Measurements from ENCODE around the gene GPR160.
"Not testable (repeated sequence)": the region's sequence is repeated elsewhere in the genome, so short reads cannot be mapped to it uniquely, and the experiment has no call there.

GPR160 gene

DNA sequence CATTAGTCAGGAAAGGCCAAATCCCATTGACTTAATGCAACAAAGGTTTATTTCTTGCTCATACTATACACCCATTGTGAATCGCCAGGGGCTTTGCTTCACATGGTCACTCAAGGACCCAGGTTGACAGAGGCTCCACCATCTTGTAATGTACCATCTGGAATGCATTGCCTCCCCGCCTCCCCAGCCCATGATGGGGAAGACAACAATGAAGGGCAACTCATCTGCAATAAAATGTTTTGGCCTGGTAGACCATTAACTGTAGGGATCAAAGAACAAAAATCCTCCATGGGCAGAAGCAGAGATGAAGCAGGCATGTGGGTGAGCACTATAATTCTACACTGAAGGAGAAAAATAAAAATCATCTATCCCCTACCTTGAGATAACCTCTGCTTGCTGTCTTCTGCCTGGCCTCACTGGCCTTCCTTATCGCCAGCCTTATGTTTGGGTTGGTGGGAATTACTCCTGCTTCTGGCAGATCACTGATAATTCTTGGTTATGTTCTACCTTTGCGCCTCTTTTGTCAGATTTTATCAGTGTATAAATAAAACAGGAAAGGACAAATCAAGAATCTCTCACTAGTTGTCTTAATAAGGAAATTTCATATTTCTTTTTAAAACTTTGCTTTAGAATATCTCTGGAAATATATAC lies 37.8 kb downstream of the GPR160 start:
- FAIRE-seq, result no peak

DNA sequence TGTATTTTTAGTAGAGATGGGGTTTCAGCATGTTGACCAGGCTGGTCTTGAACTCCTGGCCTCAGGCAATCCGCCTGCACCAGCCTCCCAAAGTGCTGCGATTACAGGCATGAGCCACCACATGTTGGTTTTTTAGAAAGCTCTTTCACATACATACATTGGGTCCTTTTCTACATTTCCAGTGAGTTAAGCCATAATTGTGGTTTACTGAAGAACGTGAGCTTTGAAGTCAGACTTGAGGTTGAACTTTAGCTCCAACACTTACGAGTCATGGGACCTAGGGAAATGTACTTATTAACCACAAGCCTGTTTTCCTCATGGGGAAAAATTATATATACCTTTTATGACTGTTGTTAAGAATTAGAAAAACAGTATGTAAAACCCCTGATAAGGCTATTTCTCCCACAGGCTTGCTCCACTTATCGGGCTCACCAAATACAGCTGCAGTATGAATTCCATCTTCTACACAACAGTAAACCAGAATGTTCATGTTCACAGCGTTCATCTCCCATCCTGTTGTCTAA lies 39.0 kb downstream of the GPR160 start:
- FAIRE-seq, result no peak

DNA sequence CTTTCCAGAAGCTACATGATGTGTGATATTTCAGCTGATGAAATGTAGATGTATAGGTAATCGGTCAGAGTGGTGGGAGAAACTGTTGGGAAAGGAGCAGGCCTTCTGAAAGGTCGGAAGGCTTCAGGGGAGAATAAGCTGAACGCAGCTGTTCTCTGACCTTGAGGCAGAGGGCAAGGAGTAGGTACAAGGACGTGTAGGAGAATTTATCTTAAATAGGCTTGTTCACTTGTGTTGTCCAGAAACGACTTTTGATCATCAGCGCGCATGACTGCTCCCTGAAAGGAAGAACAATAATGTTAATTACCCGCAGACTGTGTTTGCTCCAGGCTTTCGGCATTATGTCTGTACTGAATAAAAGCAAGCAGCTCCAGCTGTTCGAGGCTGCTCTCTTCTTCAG lies 39.6 kb downstream of the GPR160 start:
- no peak for FAIRE-seq

DNA sequence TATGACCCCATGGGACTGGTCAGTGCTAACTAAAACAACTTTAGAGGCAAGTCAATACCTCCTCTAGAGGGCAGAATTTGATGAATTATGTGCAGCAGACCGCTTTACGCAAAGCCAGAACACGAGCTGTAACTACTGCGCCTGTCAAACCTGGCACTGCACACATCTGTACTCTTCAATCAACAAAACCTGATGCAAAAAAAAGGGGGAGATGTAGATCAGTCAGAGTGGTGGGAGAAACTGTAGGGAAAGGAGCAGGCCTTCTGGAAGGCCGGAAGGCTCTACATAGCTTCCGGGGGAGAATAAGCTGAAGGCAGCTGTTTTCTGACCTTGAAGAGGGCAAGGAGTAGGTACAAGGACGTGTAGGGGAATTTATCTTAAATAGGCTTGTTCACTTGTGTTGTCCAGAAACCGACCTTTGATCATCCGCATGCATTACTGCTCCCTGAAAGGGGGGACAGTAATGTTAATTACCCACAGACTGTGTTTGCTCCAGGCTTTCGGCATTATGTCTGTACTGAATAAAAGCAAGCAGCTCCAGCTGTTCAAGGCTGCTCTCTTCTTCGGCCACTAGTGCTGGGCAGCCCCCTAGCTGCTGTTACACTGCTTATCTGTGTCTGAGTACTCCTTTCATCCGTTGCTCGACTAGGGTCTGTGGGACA lies 41.0 kb downstream of the GPR160 start:
- no peak for FAIRE-seq

DNA sequence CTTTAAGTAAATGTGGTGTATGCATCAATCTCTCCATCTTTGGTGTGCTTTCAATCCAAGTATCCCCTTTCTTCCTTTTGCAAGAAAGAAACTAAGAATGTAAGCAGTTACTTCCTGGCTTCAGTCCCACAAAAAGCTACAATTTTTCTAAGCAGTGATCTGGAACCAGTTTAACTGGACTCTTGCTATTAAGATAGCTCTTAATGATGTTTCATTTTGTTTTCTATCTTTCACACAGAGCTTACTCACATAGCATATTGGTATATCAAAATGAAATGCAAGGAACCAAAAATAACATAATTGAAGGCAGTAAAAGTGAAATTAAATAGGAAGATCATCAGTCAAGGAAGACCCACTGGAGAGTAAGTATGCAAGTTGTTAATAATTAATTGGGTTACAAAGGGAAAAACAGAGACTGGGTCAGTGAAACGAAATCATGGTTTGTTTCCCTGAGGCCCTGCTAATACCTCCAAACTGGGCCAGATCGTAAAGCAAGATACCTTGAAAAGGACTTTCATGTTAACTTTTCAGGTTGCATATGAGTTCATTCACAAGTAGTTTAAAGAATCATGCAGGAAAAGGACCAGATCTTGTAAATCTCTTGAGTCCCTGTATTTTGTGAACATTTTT lies 41.9 kb downstream of the GPR160 start:
- no peak for FAIRE-seq

DNA sequence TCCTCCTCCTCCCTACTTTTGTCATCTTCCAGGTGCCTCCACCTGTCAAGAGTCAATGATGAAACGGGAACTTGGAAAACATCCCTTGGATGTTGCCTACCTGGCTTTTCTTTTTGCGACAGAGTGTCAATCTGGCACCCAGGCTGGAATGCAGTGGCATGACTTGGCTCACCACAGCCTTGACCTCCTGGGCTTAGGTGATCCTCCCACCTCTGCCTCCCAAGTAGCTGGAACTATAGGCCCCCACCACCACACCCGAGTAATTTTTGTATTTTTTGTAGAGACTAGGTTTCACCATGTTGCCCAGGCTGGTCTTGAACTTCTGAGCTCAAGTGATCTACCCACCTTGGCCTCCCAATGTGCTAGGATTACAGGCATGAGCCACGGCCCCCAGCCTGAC lies 42.8 kb downstream of the GPR160 start:
- no peak for FAIRE-seq

DNA sequence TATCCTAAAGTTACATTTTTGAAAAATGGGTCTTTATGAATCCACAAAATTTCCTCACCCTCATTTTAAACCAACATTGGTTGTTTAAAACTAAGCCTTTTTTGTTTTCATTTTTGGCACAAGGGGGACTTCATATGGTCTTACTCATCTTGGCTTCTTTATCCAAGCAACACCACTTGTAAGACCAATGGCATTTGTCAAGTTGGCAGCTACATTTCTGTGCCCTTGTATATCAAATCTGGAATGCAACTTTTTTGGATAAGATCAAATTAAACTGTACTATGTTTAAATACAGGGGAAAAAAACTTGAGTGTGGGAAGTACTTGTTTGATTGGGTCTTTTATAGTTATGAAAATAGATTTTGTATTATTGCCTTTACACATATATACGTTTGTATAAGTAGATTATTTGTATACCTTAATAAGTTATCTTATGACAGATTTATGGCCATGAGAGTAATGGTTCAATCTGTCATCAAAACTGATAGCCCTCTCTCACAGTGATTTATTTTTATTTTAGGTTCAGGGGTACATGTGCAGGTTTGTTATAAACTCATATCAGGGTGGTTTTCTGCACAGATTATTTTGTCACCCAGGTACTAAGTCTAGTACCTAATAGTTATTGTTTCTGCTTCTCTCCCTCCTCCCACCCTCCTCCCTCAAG lies 43.4 kb downstream of the GPR160 start:
- FAIRE-seq, result no peak

DNA sequence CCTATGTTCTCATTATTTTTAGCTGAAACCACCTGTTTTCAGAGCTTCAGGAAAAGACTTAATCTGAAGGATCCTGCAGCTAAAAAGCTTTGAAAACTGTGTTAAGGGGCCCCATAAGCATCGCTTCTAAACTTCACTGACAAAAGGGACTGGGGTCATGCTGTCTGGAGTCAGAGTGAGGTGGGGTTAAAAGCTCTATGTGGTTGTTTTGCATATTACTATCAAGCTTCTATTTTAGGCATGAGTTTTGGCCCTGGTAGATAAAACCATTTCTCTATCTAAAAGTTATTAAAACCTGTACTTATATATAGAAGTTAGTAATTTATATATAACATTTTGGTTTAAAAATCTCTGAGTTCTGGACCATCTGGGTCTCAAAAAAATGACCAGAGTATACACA lies 45.5 kb downstream of the GPR160 start:
- FAIRE-seq, result no peak

DNA sequence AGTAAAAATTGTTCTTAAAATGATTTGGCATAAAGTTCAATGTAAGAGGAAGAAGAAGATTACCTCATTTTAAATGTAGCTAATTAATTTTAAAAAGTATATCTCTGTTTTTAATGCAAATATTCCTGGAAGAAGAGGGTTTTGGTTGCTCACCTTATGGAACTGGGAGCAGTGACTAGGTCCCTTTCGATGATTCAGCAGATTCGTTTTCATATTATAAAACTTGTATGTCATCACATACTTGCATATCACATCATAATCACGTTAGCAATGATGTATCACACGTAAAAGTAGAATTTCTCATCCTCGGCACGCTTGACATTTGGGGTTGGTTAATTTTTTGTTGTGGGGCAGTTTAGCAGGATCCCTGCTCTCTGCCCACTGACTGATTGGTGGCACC lies 47.6 kb downstream of the GPR160 start:
- FAIRE-seq, result no peak

DNA sequence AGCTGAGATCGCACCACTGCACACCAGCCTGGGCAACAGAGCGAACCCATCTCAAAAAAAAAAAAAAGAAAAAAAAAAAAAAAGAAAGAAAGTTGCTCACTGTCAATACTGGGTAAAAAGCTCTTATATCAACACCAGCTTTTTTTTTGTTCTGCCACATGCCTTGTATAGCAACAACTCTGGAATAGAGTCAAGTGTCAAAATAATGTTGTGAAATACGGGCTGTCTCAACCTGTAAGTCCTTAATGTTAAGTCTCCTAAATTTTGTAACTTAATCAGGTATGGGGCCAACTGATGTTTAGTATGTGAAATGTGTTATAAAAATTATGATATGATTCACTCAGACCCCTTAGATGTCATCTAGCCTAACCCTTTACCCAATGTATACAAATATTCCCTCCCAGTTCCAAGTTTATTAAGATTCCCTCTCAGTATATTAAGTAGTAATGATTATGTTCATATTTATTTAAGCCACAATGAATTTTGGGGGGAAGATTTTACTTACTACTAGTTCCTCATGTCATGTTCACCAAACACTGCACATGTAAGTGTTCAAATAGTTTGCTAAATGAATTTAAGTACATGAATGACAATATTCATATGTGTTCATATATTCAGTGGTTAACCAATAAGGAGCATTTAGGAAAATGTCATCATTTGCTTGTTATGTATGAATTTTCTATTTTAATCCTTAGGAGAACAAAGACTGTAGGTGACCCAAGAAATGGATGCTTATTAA lies 52.2 kb downstream of the GPR160 start:
- no peak for FAIRE-seq

DNA sequence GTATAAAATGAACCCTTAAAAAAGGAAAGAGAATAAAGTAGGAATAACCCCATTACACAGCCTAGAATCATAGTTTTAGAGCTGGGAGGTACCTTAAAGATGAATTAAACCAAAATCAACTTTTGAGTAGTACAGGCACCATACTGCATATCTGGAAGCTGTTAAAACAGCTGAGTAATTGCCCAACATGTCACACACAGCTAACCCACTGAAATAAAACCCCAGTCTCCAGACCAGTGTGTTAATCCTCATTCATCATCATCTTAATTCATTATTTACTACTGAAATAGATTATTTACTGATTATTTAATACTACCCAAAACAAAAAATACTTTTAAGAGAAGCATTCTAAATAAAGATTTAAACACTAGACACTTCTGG lies 52.8 kb downstream of the GPR160 start:
- FAIRE-seq, result no peak

DNA sequence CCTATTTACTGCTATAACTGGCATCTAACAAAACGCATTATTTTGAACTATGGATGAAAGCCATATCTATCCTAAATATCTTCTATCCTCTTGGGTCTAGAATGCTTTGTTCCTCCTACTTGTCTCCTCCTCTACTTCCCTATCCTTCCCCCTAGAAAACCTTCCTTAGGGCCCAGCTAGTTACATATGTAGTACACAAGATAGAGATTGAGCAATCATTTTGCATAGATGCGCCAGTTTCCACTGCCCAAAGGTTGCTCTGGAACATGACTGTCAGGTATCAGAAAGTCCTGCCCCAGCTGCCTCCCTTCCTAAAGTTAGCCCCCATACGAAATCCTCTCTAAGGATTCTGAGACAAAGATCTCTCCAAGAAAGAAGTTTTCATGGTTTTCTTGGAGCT lies 55.1 kb downstream of the GPR160 start:
- no peak for FAIRE-seq

DNA sequence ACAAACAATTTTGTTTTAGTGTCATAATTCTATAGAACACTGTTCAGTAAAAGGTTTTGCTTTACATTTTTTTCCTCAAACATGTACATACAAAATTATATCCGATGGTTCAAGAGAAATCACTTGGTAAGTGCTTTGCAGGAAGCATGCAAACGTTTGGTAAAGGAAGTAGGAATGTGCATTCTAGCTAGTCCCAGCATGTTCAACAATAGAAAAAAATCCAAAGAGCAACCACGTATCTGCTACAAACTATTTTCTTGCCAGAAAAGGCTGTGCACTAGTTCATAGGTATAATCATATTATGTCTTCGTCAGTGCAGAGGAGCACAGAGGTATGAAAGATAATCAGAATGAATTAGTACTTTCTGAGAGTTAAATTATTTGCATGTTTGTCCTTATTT lies 58.0 kb downstream of the GPR160 start:
- no peak for FAIRE-seq

DNA sequence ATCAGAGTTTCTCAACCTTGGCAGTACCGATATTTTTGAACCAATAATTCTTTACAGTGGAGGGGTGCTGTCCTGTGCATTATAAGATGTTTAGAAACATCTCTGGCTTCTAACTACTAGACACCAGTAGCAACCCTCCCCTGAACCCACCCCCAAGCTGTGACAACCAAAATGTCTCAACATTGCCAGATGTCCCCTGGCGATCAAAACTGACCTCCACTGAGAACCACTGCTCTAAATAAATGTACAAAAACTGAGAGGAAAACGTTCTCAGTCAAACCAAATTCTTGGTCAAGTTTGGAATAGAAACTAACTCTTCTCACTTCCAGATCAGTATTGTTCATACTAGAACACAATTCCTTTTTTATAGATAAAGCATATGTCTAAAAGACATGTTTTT lies 58.5 kb downstream of the GPR160 start:
- no peak for FAIRE-seq

DNA sequence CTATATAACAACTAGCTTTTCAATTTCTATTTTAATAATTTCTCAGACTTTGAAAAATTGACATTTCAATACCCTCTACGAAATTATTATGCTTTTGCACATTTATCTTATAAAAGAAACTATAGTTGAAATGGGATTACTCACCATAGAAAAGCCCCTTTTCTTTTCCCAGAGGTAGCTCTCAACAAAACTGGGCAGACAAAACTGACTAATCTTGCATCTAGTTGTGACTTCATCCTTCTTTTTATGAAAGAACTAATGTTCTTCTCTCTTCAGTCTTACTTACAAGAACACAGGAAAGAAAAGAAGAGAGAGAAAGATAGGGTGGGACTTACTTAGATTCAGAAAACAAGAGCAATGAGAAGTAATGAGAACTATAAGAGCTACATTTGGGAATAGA lies 61.0 kb downstream of the GPR160 start:
- FAIRE-seq, result no peak

DNA sequence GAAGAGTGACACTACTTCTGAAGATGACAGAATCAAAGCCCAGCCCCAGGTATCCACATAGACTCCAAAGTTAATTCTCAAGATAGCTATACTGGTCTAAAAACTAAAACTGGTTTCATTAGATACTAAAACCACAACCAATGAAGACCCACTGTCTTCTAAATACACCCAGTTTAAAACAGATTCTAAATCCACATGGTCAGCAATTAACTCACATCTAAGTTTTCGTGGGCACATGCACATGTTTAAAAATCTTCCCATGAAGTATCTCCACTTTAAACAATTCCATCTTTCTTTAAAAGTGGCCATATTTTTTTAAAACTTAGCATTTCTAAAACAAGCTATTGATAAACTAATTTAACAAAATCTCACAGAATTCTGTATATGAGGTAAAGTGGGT lies 63.1 kb downstream of the GPR160 start:
- FAIRE-seq, result no peak

DNA sequence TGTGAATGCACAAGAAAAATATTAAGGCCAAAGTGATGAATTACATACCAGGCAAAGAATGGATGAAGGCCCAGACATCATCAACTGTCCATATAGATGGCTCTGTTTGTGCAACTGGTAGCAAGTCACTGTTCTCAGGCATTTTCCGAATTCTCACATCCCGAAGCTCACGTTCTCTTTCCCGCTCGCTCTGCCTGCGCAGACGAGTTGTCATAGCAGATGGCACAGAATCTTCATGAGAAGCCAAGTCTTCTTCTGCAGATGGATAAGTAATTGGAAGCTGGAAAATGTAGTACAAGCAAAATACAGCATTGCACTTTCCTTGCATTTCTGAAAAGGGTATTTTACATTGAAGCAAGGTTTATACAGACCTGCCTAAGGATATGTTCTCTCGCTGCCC lies 64.6 kb downstream of the GPR160 start:
- FAIRE-seq, result no peak

DNA sequence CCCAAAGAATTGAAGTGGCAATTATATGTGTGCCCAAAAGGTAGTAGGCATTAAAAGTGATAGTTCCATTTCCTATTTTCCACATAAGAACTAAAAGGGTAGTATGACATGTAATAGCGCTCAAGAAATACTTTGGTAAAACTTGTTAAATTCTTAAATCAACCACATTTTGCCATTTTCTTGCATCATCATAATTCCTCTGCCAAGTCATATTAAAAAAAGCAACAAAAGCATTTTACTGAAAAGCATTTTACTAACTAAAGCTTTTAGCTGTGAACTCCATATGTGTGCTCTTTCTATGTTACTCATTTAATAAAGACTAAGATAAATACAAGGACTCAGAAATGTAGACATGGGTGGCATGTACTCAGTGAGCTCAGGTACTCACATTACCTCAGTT lies 70.1 kb downstream of the GPR160 start:
- FAIRE-seq, result no peak

DNA sequence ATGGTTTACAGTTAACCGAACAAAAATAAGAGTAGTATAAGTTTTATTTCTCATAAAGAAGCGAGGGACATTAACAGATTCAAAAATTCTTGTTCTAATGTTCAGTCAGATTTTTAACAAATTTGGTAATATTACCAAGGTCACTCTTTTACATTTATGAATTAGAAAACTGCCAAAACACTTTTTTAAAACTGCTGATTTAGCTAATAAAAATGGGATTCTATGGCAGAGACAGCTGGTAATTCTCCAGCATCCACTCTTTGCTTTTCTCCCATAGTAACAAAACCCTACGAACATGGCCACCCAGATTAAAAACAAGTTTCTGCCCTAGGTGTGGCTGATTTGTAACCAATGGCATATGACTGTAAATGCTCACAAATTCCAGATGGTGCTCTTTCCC lies 71.2 kb downstream of the GPR160 start:
- no peak for FAIRE-seq

DNA sequence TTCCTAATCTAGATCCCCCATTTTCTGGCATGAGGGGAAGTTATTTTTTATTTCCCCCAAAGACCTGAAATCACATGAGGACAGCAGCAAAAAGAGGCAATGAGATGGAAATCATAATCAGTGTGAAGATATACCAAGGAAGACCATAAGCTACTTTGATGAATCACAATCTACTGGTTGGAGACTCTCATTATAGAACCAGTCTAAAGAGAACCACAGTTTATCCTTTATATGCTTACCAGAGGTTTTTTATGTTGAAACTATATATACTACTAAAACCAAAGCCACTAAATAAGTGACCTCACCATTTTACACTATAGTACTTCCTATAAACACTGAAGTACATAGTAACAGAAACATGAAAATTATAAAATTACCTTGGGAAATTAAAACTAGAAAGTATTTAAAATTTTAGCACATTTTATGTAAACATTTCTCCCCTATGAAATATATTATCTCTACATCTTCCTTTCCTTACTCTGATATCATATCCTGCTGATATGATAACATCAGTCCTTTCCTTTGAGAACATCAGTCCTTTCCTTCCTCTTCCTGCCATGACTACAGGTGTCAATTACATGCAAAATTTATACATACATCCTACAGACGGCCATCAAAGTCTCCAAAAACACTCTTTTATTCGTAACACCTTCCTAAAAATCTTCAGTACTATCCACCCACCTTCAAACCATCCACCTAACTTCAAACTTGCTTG lies 71.9 kb downstream of the GPR160 start:
- no peak for FAIRE-seq

DNA sequence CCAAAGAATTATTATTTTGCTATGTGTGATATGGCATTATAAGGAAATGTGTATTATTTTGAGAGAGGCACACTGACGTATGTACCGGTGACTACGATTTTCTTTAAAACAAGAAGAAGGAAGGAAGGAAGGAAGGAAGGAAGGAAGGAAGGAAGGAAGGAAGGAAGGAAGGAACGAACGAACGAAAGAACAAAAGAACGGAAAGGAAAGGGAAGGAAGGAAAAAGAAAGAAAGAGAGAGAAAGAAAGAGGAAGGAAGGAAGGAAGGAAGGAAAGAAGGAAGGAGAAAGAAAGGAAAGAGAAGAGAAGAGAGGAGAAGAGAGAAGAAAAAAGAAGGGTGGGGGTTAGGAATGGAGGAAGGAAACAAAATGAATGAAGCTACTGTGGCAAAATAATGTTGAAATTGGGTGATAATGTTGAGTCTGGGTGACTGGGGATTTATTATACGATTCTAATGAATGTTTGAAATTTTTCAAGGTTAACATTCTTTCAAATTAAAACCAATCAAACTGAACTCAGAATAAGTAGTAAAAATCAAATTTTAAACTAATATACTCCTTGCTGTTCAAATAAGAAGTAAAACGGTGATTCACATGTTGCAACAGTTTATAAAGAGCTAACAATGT lies 73.5 kb downstream of the GPR160 start:
- FAIRE-seq, result no peak

DNA sequence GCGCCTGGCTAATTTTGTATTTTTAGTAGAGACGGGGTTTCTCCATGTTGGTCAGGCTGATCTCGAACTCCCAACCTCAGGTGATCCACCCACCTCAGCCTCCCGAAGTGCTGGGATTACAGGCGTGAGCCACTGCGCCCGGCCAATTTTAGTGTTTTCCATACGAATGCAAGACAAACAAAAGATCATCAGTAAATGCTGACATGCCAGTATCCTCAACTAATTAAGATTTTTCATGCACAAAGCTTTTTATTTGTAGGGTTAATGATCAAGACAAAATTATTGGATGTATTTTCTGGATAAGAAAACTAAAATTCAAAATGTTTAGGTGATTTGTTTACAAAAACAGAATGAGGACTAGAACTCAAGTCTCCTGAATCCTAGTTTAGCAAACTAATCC lies 76.4 kb downstream of the GPR160 start:
- not testable (repeated sequence) for FAIRE-seq

Data from G401.6 (cell line).